ENCODE data around the gene TLR8.

DNA sequence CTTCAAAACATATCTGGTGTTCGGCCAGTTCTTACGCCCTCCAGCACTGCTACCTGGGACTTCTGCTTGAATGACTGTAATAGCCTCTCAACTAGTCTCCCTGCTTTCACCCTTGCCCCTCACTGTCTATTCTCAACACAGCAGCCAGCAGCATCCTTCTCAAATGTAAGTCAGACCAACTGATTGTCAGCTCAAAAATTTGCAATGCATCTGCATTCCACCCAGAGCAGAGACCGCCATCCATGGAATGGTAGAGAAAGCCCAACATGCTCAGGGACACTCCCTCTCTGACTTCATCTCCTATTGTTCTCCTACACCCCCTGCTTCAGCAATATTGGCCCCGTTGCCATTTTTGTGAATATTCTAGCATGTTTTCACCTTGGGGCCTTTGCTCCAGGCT lies 33.7 kb upstream of the TLR8 start:
- TF ChIP-seq, protein P1, sequence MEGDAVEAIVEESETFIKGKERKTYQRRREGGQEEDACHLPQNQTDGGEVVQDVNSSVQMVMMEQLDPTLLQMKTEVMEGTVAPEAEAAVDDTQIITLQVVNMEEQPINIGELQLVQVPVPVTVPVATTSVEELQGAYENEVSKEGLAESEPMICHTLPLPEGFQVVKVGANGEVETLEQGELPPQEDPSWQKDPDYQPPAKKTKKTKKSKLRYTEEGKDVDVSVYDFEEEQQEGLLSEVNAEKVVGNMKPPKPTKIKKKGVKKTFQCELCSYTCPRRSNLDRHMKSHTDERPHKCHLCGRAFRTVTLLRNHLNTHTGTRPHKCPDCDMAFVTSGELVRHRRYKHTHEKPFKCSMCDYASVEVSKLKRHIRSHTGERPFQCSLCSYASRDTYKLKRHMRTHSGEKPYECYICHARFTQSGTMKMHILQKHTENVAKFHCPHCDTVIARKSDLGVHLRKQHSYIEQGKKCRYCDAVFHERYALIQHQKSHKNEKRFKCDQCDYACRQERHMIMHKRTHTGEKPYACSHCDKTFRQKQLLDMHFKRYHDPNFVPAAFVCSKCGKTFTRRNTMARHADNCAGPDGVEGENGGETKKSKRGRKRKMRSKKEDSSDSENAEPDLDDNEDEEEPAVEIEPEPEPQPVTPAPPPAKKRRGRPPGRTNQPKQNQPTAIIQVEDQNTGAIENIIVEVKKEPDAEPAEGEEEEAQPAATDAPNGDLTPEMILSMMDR (IDR thresholded peaks at IDR 0.05): no peak
- no peak for TF ChIP-seq POLR2A (IDR thresholded peaks at IDR 0.05)
- TF ChIP-seq POLR2AphosphoS5 (IDR thresholded peaks at IDR 0.05): no peak
